NCI-H345 (cell line): ENCODE measurements around the gene B3GNT3.

ENCODE experiments used
- DNase-seq: peaks from one replicate; lab custom pipeline; 2025; lab: John Stamatoyannopoulos, UW

B3GNT3 gene, protein sequence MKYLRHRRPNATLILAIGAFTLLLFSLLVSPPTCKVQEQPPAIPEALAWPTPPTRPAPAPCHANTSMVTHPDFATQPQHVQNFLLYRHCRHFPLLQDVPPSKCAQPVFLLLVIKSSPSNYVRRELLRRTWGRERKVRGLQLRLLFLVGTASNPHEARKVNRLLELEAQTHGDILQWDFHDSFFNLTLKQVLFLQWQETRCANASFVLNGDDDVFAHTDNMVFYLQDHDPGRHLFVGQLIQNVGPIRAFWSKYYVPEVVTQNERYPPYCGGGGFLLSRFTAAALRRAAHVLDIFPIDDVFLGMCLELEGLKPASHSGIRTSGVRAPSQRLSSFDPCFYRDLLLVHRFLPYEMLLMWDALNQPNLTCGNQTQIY

DNA sequence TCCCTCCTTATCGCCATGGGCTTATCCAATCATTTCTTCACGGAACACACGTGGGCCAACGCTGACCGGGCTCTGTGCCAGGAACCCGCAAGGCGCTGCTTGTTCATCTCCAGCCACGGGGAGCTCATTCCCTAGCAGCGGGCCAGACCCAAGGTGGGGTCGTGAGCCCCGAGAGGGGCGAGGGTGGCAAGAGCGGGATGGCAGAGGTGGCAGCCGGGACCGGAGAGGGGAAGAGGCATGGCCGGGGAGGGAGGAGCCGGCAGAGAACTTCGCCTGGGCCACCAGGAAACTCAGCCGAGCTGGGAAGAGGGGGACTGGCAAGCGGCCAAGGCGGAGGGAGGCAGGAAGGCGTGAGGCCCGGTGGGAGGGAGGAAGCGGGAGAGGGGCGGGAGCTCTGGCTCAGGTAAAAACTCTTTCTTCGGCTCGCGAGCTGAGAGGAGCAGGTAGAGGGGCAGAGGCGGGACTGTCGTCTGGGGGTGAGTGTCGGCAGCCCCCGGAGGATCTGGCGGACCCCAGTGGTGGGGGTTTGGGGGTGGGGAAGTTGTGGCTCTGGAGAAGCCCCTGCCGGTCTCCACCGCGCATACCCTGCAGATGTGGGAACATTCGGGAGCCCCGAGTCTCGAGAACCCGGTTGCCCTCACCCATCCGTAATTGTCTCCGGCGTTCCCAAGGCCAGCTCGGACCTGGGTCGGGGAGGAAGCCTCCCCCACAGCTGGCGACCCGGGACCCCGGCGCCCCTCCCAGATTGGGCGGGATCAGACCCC lies at the start of gene B3GNT3:
B3GNT3 (plus strand) TSS at position 408 of the 764 bp plus-strand sequence. CDS start 12,670 bp downstream, outside the sequence.
- DNase-seq = peak; percentile 77

DNA sequence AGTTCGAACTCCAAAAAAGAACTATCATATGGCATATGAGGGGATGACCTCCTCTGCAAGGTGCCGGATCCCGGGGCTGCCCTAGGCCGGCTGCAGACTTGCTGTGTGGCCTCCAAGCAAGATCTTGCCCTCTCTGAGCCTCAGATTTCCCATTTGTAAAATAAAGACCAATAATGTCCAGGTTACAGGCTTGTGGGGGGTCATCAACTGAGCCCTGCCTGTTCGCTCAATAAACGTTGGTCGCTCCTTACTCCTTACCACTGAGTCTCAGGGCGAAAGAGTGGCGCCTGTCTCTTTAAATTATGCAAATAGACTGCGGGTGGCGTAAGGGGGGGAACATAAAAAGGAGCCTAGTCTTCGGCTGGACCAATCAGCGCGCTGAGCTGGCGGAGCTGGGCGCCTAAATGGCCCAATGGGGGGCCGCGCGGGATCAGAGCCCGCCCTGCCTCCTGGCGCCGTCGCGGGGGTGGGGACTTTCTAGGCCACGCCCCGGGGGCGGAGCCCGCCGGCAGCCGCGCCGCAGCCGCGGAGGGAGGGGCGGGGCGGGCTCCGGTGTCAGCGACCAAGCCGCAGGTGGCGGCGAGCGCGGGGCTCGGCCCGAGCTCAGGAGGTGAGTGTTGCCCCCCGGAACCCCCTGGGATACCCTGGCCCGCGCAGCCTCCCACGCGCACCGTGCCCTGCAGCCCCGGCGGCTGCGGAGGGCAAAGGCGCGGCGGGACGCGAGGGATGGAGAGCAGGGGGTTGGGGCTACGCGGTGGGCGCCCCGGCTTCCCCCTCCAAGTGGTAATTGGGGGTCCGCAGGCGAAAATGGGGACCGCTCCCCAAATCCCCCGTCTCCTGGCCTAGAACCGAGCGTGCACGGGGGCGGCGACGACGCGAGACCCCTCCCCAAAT lies 47.5 kb upstream of the B3GNT3 start:
- peak; percentile 87 for DNase-seq

DNA sequence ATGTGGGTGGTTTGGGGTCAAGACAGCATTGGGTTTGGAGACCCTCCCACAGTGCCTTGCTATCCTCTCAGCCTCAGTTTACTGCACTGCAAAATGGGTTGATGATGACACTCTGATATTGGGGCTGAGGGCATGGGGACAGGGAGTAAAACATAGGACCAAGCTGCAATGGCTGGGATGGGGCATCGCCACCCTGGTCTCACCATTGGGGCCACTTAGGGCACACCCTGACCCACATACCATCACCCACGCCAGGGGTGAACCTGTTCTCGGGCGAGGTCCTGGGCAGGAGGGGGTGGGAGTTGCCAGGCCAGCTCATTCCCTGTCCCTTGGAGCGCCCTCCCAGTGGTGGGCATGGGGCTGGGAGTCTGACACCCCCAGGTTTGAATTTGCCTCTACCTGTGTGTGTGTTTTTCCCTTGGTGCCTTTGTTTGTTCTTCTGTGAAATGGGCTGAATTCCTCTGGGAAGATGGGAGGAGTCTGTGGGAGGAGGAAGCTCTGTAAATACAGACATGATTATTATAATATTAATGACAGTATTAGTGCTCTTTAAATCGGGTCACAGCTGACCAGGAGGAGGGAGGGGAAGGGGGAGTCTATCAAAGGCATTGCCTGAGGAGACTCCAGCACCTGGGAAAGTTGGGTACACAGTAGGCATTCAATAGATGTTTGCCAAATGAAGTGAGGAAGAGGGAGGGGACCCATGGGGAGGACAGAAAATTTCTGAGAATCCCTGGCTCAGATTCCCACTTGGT lies 45.9 kb upstream of the B3GNT3 start:
- no peak for DNase-seq

DNA sequence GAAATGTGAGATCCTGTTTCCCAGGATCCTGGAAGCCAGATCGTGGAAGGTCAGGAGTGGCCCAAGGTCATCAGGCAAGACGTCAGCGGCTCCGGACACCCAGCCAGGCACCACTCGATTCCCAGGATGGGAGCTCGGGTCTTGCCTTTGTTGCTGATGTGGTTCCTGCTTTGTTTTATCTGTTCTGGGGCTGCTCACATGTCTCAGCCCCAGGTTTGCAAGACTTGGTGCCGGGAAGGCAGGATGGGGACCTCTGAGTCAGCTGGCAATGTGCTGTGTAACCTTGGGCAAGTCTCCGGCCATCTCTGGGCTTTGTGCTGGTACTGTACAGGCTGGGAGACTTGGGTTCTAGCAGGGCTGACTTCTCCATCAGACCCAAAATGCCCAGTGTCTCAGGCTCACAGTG lies 45.0 kb upstream of the B3GNT3 start:
- DNase-seq = no peak

DNA sequence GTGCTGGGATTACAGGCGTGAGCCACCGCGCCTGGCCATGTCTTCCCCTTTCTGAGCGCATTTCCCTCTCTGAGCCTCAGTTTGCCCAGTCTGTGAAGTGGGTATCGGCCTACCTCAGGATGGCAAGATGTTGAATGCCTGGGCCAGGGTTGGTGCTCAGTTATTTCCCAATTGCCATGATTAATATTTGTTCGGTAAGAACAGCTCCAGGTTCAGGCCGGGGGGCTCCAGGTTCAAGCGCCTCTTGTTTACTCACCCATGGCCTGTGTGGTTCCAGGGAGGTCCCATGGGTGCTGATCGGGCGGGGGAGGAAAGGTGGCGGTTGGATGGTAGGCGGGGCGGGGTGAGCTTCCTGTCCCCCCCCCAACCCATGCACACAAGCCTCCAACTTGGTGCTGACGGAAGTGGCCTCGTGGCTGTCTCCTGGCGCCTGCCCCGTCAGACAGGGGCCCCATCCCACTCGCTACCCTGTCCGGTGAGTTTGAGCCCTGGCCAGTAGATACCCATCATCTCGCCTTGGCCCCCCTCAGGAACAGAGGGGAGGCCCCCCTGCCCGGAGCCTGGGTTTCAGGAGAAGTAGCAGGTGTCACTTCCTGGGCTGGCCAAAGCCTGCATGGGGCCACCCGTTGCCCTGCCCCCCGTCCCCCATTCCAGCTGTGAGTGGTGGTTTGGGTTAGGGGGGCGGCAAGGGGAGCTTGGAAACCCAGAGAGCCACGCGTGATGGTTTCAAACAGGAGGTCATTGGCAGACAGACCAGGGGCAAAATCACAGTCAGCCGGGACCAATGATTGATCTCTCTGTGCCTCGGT lies 43.6 kb upstream of the B3GNT3 start, which contains the start of gene FCHO1:
FCHO1 (plus strand) TSS at position 375 of the 809 bp plus-strand sequence. CDS start 3,688 bp downstream, outside the sequence.
- DNase-seq = no peak

DNA sequence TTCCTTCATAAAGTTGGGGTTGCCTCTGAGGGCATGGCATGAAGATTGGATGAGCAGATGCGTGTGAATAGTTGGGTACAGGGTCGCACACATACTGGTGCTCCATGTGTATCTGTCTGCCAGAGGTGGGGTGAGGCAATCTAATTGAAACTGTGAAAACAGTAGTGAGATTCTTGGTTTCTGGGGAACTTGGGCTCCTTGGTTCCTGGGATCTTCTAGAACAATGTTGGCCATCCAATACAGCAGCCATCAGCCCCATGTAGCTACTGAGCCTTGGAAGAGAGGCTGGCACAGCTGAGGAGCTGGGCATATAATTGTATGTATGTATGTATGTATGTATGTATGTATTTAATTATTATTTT lies 43.0 kb upstream of the B3GNT3 start:
- DNase-seq = no peak

DNA sequence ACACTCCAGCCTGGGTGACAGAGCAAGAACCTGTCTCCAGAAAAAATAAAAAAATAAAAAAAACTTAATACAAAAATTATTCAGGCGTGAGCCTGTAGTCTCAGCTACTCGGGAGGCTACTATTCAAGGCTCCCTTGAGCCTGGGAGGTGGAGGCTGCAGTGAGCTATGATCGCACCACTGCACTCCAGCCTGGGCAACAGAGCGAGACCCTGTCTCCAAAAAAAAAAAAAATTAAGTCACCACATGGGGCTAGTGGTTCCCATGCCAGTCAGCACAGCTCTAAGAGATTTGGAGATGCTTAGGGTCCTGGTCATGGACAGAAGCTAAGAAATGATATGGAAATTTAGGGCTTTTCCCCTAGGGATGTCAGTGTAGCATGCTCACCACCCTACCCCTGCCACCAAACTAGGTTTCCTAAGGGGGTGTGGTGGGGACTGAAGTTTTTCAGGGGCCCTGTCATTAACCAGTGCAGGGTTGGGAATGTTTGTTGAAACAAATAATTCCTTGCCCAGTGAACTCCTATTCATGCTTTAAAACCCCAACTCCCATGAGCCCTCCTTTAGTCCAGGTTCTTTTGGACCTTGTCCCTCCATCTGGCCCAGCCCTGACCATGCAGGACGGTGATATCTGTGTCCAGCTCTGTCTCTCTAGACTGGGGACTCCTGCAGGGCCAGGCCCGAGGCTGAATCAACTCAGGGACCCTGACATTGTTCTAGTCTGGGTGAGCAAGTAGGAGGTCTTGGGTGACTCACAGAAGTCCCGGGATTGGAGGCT lies 41.9 kb upstream of the B3GNT3 start:
- DNase-seq = no peak

DNA sequence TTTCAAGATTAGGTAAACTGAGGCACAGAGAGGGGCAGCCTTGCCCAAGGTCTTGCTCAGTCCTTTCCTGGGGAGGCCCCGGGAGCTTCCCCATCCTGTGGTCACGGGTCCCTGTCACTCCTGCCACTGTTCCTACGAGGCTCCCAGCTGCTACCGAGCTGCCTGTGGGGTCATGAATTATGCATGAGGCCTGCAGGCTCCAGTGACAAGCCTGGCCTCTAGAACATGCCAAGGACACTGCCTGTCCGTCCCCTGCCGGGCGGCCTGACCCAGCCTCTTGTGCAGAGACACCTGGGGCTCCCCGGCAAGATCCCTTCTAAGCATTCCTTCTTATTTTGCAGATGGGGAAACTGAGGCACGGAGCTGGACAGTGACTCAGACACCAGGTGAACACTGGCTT lies 41.0 kb upstream of the B3GNT3 start:
- DNase-seq = no peak

DNA sequence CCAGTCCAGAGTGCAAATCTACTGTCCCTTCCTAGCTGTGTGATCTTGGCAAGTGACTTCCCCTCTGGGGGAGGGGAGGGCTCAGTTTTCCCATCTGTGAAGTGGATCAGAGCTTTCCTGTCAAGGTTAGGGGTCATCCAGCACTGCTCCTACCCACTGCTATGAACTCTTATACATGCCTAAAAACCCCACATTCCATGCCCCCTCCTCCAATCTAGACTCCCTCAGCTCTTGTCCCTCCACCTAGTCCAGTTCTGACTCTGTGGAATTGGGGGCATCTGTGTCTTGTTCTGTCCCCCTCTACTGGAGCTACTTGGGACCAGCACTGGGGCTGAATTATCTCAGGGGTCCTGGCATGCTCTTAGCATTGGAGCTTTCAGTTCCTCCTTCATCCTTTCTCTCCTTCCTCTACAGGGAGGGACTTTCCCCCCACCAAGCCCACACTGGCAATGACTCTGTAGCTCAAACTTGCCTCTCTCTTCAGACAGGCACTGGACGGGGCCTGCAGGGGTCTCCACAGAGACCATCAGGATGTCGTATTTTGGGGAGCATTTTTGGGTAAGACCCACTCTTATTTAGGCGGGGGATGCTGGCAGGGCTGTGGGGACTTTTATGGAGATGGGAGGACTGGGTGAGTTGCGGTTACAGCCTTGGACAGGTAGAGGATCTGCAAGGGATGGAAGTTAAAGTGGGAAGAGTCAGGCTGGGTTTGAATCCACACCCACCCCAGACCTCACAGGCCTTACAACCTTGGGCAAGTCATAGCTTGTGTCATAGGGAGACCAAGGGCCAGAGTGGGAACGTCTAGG lies 40.1 kb upstream of the B3GNT3 start:
- no peak for DNase-seq

DNA sequence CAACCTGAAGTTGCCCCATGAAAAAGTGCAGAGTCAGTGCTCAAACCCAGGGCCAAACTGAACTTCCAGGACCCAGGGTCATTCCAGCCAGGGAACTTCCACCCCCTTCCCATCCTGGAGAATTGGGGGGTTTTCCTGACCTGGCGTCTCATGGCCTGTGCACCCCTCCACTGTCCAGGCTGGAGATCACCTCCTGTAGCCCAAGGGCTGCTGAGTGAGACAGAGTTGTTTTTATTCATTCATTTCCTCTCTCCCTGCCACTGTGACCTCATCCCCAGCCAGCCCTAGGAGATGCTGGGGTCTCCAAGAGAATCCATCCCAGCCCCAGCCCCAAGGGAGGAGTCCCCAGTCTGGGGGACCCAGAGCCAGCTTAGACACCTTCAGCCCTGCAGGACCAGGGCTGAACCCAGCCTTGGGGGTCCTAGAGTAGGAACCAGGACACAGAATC lies 39.5 kb upstream of the B3GNT3 start:
- DNase-seq = no peak

DNA sequence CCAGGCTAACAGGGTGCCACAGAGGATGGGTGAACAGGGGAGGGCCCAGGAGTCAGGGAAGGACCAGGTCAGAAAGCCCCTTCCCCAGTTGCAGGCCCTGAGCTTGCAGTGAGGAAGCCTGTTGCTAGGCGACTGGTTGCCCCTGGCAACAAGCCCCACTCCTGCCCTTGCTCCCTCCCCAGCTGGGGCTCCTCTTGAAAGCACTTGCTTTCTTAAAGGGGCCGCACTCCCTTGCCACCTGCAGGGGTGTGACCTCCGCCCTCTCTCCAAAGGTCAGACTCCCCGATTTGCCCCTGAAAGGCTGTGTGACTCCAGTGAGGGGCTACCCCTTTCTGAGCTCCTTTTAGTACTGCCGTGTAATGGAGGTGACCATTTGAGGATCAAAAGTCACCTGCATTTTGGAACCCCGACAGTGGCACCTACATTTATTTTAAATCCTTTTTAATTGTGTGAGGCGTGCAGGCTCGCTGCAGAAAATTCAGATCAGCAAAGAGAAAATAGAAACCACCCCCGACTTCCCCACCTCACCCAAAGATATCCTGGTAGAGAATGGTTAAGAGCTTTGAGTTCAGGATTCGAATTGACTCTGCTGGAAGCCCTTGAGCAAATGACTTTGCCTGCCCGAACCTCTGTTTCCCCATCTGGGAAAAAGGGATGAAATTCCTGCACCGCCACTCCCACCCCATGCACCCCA lies 38.8 kb upstream of the B3GNT3 start:
- peak; percentile 51 for DNase-seq

DNA sequence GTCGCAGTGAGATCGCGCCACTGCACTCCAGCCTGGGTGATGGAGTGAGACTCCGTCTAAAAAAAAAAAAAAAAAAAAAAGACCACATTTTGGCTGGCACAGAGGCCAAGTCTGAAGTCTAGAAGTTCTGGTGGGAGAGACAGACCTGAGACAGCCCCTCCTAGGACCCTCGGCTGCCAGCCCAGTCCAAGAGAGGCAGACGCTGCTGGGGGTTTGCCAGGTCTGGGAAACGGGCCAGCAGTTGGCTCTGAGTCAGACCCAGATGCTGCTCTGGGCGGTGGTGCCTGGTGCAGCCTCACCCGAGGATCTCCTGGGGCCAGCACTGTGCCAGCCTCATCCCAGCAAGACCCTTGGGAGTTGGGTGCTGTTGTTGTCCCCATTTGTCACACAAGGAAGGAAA lies 37.8 kb upstream of the B3GNT3 start:
- no peak for DNase-seq

DNA sequence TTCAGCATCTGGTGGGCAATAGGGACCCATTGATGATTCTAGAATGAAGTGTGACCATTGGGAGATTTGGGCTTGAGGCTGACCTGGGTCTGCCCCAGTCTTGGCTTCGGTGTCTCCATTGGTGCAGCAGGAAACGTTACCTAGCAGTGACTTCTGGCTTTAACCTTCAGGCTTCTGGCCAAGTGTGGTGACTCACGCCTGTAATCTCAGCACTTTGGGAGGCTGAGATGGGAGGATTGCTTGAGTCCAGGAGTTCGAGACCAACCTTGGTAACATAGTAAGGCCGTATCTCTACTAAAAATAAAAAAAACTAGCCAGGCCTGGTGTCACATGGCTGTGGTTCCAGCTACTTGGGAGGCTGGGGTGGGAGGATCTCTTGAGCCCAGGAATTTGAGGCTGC lies 36.4 kb upstream of the B3GNT3 start:
- DNase-seq = no peak

DNA sequence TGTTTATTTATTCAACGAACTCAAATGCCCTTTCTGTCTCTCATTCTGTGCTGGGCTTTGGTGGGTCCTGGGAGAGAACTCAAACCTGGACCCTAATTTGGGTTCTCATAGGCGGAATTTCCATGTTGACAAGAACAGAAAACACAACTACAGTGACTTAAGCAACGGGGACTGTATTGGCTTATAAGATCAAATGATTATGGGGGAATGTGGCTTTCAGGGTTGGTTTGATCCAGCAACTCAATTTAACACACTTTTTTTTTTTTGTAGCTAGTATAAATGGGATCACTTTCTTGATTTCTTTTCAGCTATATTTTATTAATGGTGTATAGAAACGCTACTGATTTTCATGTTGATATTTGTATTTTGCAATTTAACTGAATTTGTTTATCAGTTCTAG lies 33.8 kb upstream of the B3GNT3 start:
- DNase-seq = no peak

DNA sequence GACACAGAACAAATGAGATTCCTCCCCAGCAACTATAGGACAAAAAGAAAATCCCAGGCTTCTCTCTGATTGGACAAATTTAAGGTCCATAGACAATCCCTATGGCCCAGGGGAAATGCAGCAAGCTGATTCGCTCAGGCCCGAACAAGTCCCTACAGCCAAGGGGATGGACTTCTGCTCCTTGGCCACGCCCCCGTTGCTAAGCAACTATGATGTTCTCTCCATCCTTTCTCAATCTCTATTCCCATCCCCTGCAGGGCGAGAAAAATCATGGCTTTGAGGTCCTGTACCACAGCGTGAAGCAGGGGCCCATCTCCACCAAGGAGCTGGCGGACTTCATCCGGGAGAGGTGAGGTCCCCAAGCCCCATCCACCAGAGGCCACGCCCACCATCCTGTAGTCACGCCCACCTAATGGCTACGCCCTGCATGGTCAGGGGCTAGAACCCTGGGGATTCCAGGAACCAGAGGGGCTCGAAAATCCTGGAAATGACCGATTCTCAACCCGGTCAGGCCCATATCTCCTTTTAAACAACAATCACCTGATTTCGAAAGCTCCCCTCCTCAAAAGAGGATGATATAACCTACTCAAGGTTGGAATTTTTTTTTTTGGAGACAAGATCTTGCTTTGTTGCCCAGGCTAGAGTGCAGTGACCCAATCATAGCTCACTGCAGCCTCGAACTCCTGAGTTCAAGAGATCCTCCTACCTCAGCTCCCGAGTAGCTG lies 32.3 kb upstream of the B3GNT3 start:
- DNase-seq = no peak

DNA sequence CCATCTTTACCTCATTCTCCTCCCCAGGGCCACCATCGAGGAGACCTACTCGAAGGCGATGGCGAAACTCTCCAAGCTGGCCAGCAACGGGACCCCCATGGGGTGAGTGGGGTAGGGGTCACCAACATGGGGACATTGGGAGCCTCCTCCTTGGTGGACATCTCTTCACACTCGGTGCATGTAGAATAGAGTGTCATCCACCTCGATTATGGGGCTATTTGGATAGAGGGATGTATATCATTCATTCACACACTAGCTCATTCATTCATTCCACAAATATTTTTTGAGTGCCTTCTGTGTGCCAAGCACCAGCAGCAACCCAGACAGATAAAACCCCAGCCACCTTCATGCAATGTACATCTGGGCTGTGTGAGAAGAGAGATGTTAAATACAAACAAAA lies 30.6 kb upstream of the B3GNT3 start:
- no peak for DNase-seq

DNA sequence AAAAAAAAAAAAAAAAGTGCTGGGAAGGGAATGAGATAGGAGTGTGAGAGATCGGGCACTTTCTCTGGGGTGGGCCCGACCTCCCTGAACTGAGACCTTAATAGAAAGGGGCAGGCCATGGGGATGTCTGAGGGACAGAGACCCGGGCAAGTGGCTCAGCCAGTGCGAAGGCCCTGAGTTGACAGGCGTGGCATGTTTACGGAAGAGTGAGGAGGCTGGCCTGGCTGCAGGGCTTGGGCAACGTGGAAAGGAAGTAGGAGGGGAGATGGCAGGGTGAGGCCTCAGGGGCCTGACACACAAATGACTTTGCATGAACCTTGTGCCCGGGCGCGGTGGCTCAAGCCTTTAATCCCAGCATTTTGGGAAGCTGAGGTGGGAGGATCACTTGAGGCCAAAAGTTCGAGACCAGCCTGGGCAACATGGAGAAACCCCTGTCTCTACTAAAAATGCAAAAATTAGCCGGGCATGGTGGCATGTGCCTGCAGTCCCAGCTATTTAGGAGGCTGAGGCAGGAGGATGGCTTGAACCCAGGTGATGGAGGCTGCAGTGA lies 29.8 kb upstream of the B3GNT3 start:
- no peak for DNase-seq
